ENCODE measurements around the gene KIF16B. TPM values are rescaled to one million over a fixed set of nuclear protein-coding genes. Genes with fewer than 3 reads are reported as not detected.

KIF16B gene
- total and polyA plus RNA-seq, 2 of the 13 experiments (the other 11 are each of a cell fraction or from before 2014, with no cell fraction given): 6.9 to 18.0 TPM

- ChIA-PET POLR2A (no interaction called here), CTCF (ENCODE audit: low intra/inter-chr PET ratio, low total read pairs) (no interaction called here)
- WGBS (ENCODE audit: low lambda C conversion rate): 27% methylated on average over 2 of the region's 2 CpGs
- H3K4me1 ChIP-seq (ENCODE audit: insufficient read depth, low read length): peaks cover 16% of the 10 kb centered on the region
- in situ Hi-C loops (cut with HindIII; ENCODE audit: extremely low pct_ligation_motif_present, low pct_unique_long_range_greater_than_20kb): no loop called here
- H3K27me3 ChIP-seq (ENCODE audit: control insufficient read depth in 1 of 2, insufficient read depth in 2 of 2, low read length in 2 of 2): no peaks in the 10 kb centered on the region
- H3K79me2 ChIP-seq (ENCODE audit: insufficient read depth, low read length): no peaks in the 10 kb centered on the region
- ATAC-seq: no peak
- H3K9ac ChIP-seq (ENCODE audit: insufficient read depth, low read depth, low read length): no peak overlapping the region
- intact Hi-C loops (cut with micrococcal nuclease; ENCODE audit: unreplicated experiment): no loop called here
- no peak overlapping the region for H3K27ac ChIP-seq (ENCODE audit: extremely low read length, insufficient read depth, low read length)
- no peak for DNase-seq (ENCODE audit: low spot score)
- BruUV-seq (replicated peaks): no TSS peak
- no peak for FAIRE-seq
- no peak overlapping the region for H2AFZ ChIP-seq (ENCODE audit: low read length)
- no peak overlapping the region for H3K4me3 ChIP-seq (replicated peaks in 1 of 3; ENCODE audit: insufficient read depth in 1 of 3, low read depth in 2 of 3, low read length in 3 of 3)
- TF ChIP-seq KDM5B (CRISPR knock-in tag; IDR thresholded peaks at IDR 0.05; ENCODE audit: borderline replicate concordance) (no peak), NFIB (CRISPR knock-in tag; IDR thresholded peaks at IDR 0.05; ENCODE audit: borderline replicate concordance) (no peak), THAP8 (CRISPR knock-in tag; IDR thresholded peaks at IDR 0.05; ENCODE audit: borderline replicate concordance) (no peak)
- no peaks in the 10 kb centered on the region for H4K20me1 ChIP-seq (ENCODE audit: insufficient read depth, low read length)
- no peak overlapping the region for H3K4me2 ChIP-seq (ENCODE audit: low read depth, low read length)
- no peaks in the 10 kb centered on the region for H3K9me3 ChIP-seq (ENCODE audit: low read length)
- H3K36me3 ChIP-seq (replicated peaks in 1 of 2; ENCODE audit: control insufficient read depth in 1 of 2, insufficient read depth in 2 of 2, low read length in 2 of 2): no peaks in the 10 kb centered on the region
Observed at GRCh38 chr20:16580620-16581019, 7.4 kb upstream of the KIF16B start.

- no peak overlapping the region for H3K4me3 ChIP-seq (replicated peaks in 1 of 3; ENCODE audit: insufficient read depth in 1 of 3, low read depth in 2 of 3, low read length in 3 of 3)
- intact Hi-C loops (cut with micrococcal nuclease; ENCODE audit: unreplicated experiment) (no loop called here), in situ Hi-C loops (cut with HindIII; ENCODE audit: extremely low pct_ligation_motif_present, low pct_unique_long_range_greater_than_20kb) (no loop called here)
- CTCF ChIA-PET (ENCODE audit: low intra/inter-chr PET ratio, low total read pairs): no interaction called here
- POLR2A ChIA-PET: no interaction called here
- FAIRE-seq (no peak), DNase-seq (ENCODE audit: low spot score) (no peak), ATAC-seq (peak; percentile 44)
- 25% methylated on average over 3 of the region's 3 CpGs for WGBS (ENCODE audit: low lambda C conversion rate)
- no peak overlapping the region for H3K9ac ChIP-seq (ENCODE audit: insufficient read depth, low read depth, low read length)
- no peaks in the 10 kb centered on the region for H3K36me3 ChIP-seq (replicated peaks in 1 of 2; ENCODE audit: control insufficient read depth in 1 of 2, insufficient read depth in 2 of 2, low read length in 2 of 2)
- no peaks in the 10 kb centered on the region for H3K9me3 ChIP-seq (ENCODE audit: low read length)
- H3K4me2 ChIP-seq (ENCODE audit: low read depth, low read length): no peak overlapping the region
- BruUV-seq (replicated peaks): no TSS peak
- peaks cover 21% of the 10 kb centered on the region for H3K4me1 ChIP-seq (ENCODE audit: insufficient read depth, low read length)
- no peaks in the 10 kb centered on the region for H3K79me2 ChIP-seq (ENCODE audit: insufficient read depth, low read length)
- H3K27me3 ChIP-seq (ENCODE audit: control insufficient read depth in 1 of 2, insufficient read depth in 2 of 2, low read length in 2 of 2): no peaks in the 10 kb centered on the region
- no peak overlapping the region for H2AFZ ChIP-seq (ENCODE audit: low read length)
- no peak overlapping the region for H3K27ac ChIP-seq (ENCODE audit: extremely low read length, insufficient read depth, low read length)
- no peaks in the 10 kb centered on the region for H4K20me1 ChIP-seq (ENCODE audit: insufficient read depth, low read length)
- no peak for TF ChIP-seq ZNF136 (CRISPR knock-in tag; IDR thresholded peaks at IDR 0.05; ENCODE audit: low read depth)
- TF ChIP-seq, protein P1, sequence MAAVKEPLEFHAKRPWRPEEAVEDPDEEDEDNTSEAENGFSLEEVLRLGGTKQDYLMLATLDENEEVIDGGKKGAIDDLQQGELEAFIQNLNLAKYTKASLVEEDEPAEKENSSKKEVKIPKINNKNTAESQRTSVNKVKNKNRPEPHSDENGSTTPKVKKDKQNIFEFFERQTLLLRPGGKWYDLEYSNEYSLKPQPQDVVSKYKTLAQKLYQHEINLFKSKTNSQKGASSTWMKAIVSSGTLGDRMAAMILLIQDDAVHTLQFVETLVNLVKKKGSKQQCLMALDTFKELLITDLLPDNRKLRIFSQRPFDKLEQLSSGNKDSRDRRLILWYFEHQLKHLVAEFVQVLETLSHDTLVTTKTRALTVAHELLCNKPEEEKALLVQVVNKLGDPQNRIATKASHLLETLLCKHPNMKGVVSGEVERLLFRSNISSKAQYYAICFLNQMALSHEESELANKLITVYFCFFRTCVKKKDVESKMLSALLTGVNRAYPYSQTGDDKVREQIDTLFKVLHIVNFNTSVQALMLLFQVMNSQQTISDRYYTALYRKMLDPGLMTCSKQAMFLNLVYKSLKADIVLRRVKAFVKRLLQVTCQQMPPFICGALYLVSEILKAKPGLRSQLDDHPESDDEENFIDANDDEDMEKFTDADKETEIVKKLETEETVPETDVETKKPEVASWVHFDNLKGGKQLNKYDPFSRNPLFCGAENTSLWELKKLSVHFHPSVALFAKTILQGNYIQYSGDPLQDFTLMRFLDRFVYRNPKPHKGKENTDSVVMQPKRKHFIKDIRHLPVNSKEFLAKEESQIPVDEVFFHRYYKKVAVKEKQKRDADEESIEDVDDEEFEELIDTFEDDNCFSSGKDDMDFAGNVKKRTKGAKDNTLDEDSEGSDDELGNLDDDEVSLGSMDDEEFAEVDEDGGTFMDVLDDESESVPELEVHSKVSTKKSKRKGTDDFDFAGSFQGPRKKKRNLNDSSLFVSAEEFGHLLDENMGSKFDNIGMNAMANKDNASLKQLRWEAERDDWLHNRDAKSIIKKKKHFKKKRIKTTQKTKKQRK (IDR thresholded peaks at IDR 0.05; ENCODE audit: low read length): no peak
- no peak for TF ChIP-seq ZBTB3 (CRISPR knock-in tag; IDR thresholded peaks at IDR 0.05; ENCODE audit: borderline replicate concordance, low read depth)
- TF ChIP-seq CREBL2 (CRISPR knock-in tag; IDR thresholded peaks at IDR 0.05; ENCODE audit: borderline replicate concordance): no peak
- no peak for TF ChIP-seq ZNF121 (CRISPR knock-in tag; IDR thresholded peaks at IDR 0.05)
- TF ChIP-seq ZKSCAN8 (CRISPR knock-in tag; IDR thresholded peaks at IDR 0.05; ENCODE audit: borderline replicate concordance): no peak
Observed at GRCh38 chr20:16580147-16580546, 6.9 kb upstream of the KIF16B start.
